Measurements from ENCODE around the gene SAT2. TPM values are rescaled to one million over a fixed set of nuclear protein-coding genes. Genes with fewer than 3 reads are reported as not detected.

SAT2 gene
- total and polyA plus RNA-seq, 8 donors: 11.6 to 235 (median 129) TPM

GRCh38 chr17:7651097-7651664 is 23.6 kb upstream of the SAT2 start:
- H3K27ac ChIP-seq: peak overlapping the region in 4 of 5 donors; percentile 3 to 80 (median 36)
- DNase-seq: no peak
- TF ChIP-seq POLR2AphosphoS5 (IDR thresholded peaks at IDR 0.05): no peak
- no peak for TF ChIP-seq CTCF (IDR thresholded peaks at IDR 0.05)
- TF ChIP-seq EP300 (IDR thresholded peaks at IDR 0.05): no peak
- no peak for TF ChIP-seq POLR2A (IDR thresholded peaks at IDR 0.05)
- 0 to 2% (median 1%) methylated on average over 36 to 45 of the region's 45 CpGs for WGBS, 5 donors
- H3K36me3 ChIP-seq: no peaks in the 10 kb centered on the region
- H3K4me1 ChIP-seq: peaks cover 18 to 23% (median 20%) of the 10 kb centered on the region in 4 donors
- H3K4me3 ChIP-seq: peak overlapping the region; percentile 45 to 67 (median 54)
- no peaks in the 10 kb centered on the region for H3K9me3 ChIP-seq
- H3K27me3 ChIP-seq: peaks cover 0 to 52% (median 28%) of the 10 kb centered on the region in 3 donors
- intact Hi-C loops (cut with DNase I; ENCODE audit: low total_unique reads): no loop called here

GRCh38 chr17:7650509-7651096 is 23.0 kb upstream of the SAT2 start, which contains the start of gene ATP1B2:
ATP1B2 (plus strand) TSS chr17:7650926; CDS start chr17:7651519, 593 bp downstream.
- intact Hi-C loops (cut with DNase I; ENCODE audit: low total_unique reads): no loop called here

DNA sequence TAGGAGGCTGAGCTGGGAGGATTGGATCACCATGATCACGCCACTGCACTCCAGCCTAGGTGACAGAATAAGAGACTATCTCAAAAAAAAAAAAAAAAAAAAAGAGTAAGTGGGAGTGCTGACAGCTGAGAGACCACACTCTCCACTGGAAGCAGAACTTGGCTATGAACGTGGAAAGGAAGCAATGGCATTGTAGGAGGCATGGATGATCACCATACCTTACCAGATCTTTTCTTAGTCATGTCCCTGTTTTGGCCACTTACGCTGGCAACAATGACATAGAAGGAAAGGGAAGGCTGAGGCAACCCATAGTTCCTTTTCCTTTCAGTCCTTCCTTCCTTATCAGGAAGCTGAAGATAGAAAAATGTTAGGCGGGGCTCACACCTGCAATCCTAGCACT is 19.4 kb upstream of the SAT2 start:
- H3K9me3 ChIP-seq: no peaks in the 10 kb centered on the region
- no peak for DNase-seq
- peaks cover 18 to 23% (median 20%) of the 10 kb centered on the region in 4 donors for H3K4me1 ChIP-seq
- H3K27me3 ChIP-seq: peaks cover 0 to 38% (median 24%) of the 10 kb centered on the region in 3 donors
- H3K27ac ChIP-seq: no peak overlapping the region
- intact Hi-C loops (cut with DNase I; ENCODE audit: low total_unique reads): no loop called here
- H3K4me3 ChIP-seq: no peak overlapping the region
- WGBS, 5 donors: 69 to 82% (median 74%) methylated on average over 4 of the region's 4 CpGs
- no peaks in the 10 kb centered on the region for H3K36me3 ChIP-seq
- TF ChIP-seq POLR2AphosphoS5 (IDR thresholded peaks at IDR 0.05) (no peak), EP300 (IDR thresholded peaks at IDR 0.05) (no peak), CTCF (IDR thresholded peaks at IDR 0.05) (no peak), POLR2A (IDR thresholded peaks at IDR 0.05) (no peak)

More at GRCh38 chr17:7650509-7651096, 23.0 kb upstream of the SAT2 start, which contains the start of gene ATP1B2:
- Histone ChIP-seq H3K4me1 (peaks cover 18 to 23% (median 20%) of the 10 kb centered on the region in 4 donors), H3K27ac (peak within 1 kb of the TSS in 4 of 5 donors; percentile 3 to 80 (median 36)), H3K4me3 (peak within 1 kb of the TSS; percentile 45 to 67 (median 54)), H3K27me3 (peaks cover 0 to 52% (median 28%) of the 10 kb centered on the region in 3 donors), H3K36me3 (no peaks in the 10 kb centered on the region), H3K9me3 (no peaks in the 10 kb centered on the region)
- TF ChIP-seq POLR2AphosphoS5 (IDR thresholded peaks at IDR 0.05) (no peak), CTCF (IDR thresholded peaks at IDR 0.05) (no peak), POLR2A (IDR thresholded peaks at IDR 0.05) (no peak), EP300 (IDR thresholded peaks at IDR 0.05) (no peak)
- DNase-seq: peak; percentile 72 to 91
- WGBS, 5 donors: 0 to 2% (median 1%) methylated on average over 27 to 34 of the region's 34 CpGs

GRCh38 chr17:7646457-7646856 is 18.8 kb upstream of the SAT2 start:
- peak in 1 of 2 donors; percentile 57 for DNase-seq
- intact Hi-C loops (cut with DNase I; ENCODE audit: low total_unique reads): no loop called here
- Histone ChIP-seq H3K4me3 (no peak overlapping the region), H3K9me3 (no peaks in the 10 kb centered on the region), H3K4me1 (peaks cover 13 to 17% (median 15%) of the 10 kb centered on the region in 4 donors), H3K27ac (no peak overlapping the region), H3K36me3 (no peaks in the 10 kb centered on the region), H3K27me3 (peaks cover 0 to 33% (median 18%) of the 10 kb centered on the region in 3 donors)
- 62 to 77% (median 73%) methylated on average over 8 to 9 of the region's 9 CpGs for WGBS, 5 donors
- TF ChIP-seq POLR2AphosphoS5 (IDR thresholded peaks at IDR 0.05): no peak
